Karpas-422 (cell line): Measurements from ENCODE around the gene IL10RB. TPM values are rescaled to one million over a fixed set of nuclear protein-coding genes. Genes with fewer than 3 reads are reported as not detected.
"Not testable (repeated sequence)": the region's sequence is repeated elsewhere in the genome, so short reads cannot be mapped to it uniquely, and the experiment has no call there.

Experiments used
- DNase-seq: peaks from one replicate; pipeline ENCODE4 v3.0.0-alpha.2; 2015
- H2AFZ ChIP-seq: fragments of 200-600 bp; sonication (generic); 2 replicates; pipeline ENCODE4 v1.6.1; 2014; ENCODE audit warnings: antibody characterized with exemption, low read length, mixed read lengths
- H3K27ac ChIP-seq: fragments of 200-600 bp; sonication (generic); 2 replicates; pipeline ENCODE4 v1.5.1; 2014; ENCODE audit warnings: mild to moderate bottlenecking, low read length, moderate library complexity
- H3K27me3 ChIP-seq: fragments of 200-600 bp; sonication (generic); 2 replicates; pipeline ENCODE4 v1.6.1; 2014; ENCODE audit warnings: low read length, mixed read lengths
- H3K36me3 ChIP-seq: fragments of 200-600 bp; sonication (generic); 2 replicates; pipeline ENCODE4 v1.6.1; 2014; ENCODE audit warnings: low read length, mixed read lengths; ENCODE audit not compliant: insufficient read depth
- H3K4me1 ChIP-seq: fragments of 200-600 bp; sonication (generic); 2 replicates; pipeline ENCODE4 v1.6.1; 2014; ENCODE audit warnings: mild to moderate bottlenecking, low read length, mixed read lengths
- H3K4me2 ChIP-seq: fragments of 200-600 bp; sonication (generic); 2 replicates; pipeline ENCODE4 v1.6.1; 2014; ENCODE audit warnings: low read length, low read depth, mild to moderate bottlenecking; ENCODE audit not compliant: poor library complexity, severe bottlenecking
- H3K4me3 ChIP-seq: fragments of 200-600 bp; sonication (generic); 2 replicates; pipeline ENCODE4 v1.5.1; 2014; ENCODE audit warnings: mild to moderate bottlenecking, antibody characterized with exemption, low read length, mixed read lengths
- H3K79me2 ChIP-seq: fragments of 200-600 bp; sonication (generic); 2 replicates; pipeline ENCODE4 v1.6.1; 2014; ENCODE audit warnings: mild to moderate bottlenecking, low read length, mixed read lengths
- H3K9ac ChIP-seq: fragments of 200-600 bp; sonication (generic); 2 replicates; pipeline ENCODE4 v1.6.0; 2014; ENCODE audit warnings: low read length
- H3K9me2 ChIP-seq: fragments of 200-600 bp; sonication (generic), shearing (Covaris generic); replicated peaks from 2 replicates; pipeline ENCODE4 v1.6.0; 2014; ENCODE audit warnings: mild to moderate bottlenecking, low read length, moderate library complexity; ENCODE audit not compliant: insufficient read depth
- H3K9me3 ChIP-seq: fragments of 300-700, 200-600 bp; sonication (generic); 2 replicates; pipeline ENCODE4 v1.6.1; 2014; ENCODE audit warnings: low read length, mixed read lengths
- H4K20me1 ChIP-seq: fragments of 200-600 bp; sonication (generic); 2 replicates; pipeline ENCODE4 v1.6.1; 2014; ENCODE audit warnings: mild to moderate bottlenecking, antibody characterized with exemption, low read length, low read depth; ENCODE audit not compliant: insufficient read depth
- total RNA-seq: library from RNA; depleted of rRNA; stranded (reverse); fragments of >200 nt; shearing (Covaris generic); gene quantifications from 2 replicates; pipeline ENCODE4 v1.2.3, GENCODE V29; 2014; ENCODE audit warnings: low replicate concordance

The IL10RB gene
- total RNA-seq, 1 experiment from 2014 or later = 67.0 TPM

- H3K9ac ChIP-seq = peak overlapping the region; percentile 66
- peaks cover 72% of the 10 kb centered on the region for H3K4me1 ChIP-seq
- DNase-seq = no peak
- peak overlapping the region; percentile 56 for H3K4me3 ChIP-seq
- H3K4me2 ChIP-seq = peak overlapping the region; percentile 83
- no peaks in the 10 kb centered on the region for H3K9me3 ChIP-seq
- H3K27ac ChIP-seq = peak overlapping the region; percentile 93
- H3K36me3 ChIP-seq = peaks cover 4% of the 10 kb centered on the region; the same call in 1 of the 2 replicates
- H3K27me3 ChIP-seq = no peaks in the 10 kb centered on the region
- H3K79me2 ChIP-seq = peaks cover 85% of the 10 kb centered on the region
- H3K9me2 ChIP-seq = no peaks in the 10 kb centered on the region
- no peaks in the 10 kb centered on the region for H4K20me1 ChIP-seq
- no peak overlapping the region for H2AFZ ChIP-seq
Measured at GRCh38 chr21:33238146-33238545, 28.0 kb upstream of the IL10RB start.

- H2AFZ ChIP-seq = no peak overlapping the region
- no peaks in the 10 kb centered on the region for H3K27me3 ChIP-seq
- H3K4me2 ChIP-seq = peak overlapping the region; percentile 83
- no peaks in the 10 kb centered on the region for H3K9me3 ChIP-seq
- peak overlapping the region; percentile 93 for H3K27ac ChIP-seq
- H4K20me1 ChIP-seq = no peaks in the 10 kb centered on the region
- H3K4me3 ChIP-seq = peak overlapping the region; percentile 56
- H3K9ac ChIP-seq = peak overlapping the region; percentile 66
- DNase-seq = peak; percentile 74
- H3K4me1 ChIP-seq = peaks cover 68% of the 10 kb centered on the region
- no peaks in the 10 kb centered on the region for H3K9me2 ChIP-seq
- peaks cover 4% of the 10 kb centered on the region for H3K36me3 ChIP-seq
- H3K79me2 ChIP-seq = peaks cover 84% of the 10 kb centered on the region
Measured at GRCh38 chr21:33238565-33239255, 27.5 kb upstream of the IL10RB start.

GRCh38 chr21:33239559-33240127 is 26.5 kb upstream of the IL10RB start:
- not testable (repeated sequence) for H3K9me2 ChIP-seq, H2AFZ ChIP-seq, H4K20me1 ChIP-seq, H3K4me3 ChIP-seq, DNase-seq, H3K36me3 ChIP-seq, H3K27me3 ChIP-seq, H3K9me3 ChIP-seq
- peaks cover 59% of the 10 kb centered on the region for H3K4me1 ChIP-seq
- peak overlapping the region; percentile 93 for H3K27ac ChIP-seq
- peaks cover 79% of the 10 kb centered on the region for H3K79me2 ChIP-seq
- peak overlapping the region; percentile 83 for H3K4me2 ChIP-seq
- peak overlapping the region; percentile 66 for H3K9ac ChIP-seq

GRCh38 chr21:33240404-33240803 is 25.8 kb upstream of the IL10RB start:
- H3K9me3 ChIP-seq = no peaks in the 10 kb centered on the region
- peaks cover 72% of the 10 kb centered on the region for H3K79me2 ChIP-seq
- H3K9me2 ChIP-seq = no peaks in the 10 kb centered on the region
- peak overlapping the region; percentile 93 for H3K27ac ChIP-seq
- H2AFZ ChIP-seq = no peak overlapping the region
- no peak overlapping the region for H3K4me3 ChIP-seq
- no peaks in the 10 kb centered on the region for H4K20me1 ChIP-seq
- peaks cover 51% of the 10 kb centered on the region for H3K4me1 ChIP-seq
- no peak overlapping the region for H3K9ac ChIP-seq
- H3K4me2 ChIP-seq = no peak overlapping the region
- no peaks in the 10 kb centered on the region for H3K27me3 ChIP-seq
- peaks cover 16% of the 10 kb centered on the region for H3K36me3 ChIP-seq
- no peak for DNase-seq

- no peak for DNase-seq
- Histone ChIP-seq H3K4me1 (peaks cover 39% of the 10 kb centered on the region), H3K27ac (peak overlapping the region; percentile 93; the same call in 1 of the 2 replicates)
Measured at GRCh38 chr21:33241846-33242245, 24.3 kb upstream of the IL10RB start.

DNA sequence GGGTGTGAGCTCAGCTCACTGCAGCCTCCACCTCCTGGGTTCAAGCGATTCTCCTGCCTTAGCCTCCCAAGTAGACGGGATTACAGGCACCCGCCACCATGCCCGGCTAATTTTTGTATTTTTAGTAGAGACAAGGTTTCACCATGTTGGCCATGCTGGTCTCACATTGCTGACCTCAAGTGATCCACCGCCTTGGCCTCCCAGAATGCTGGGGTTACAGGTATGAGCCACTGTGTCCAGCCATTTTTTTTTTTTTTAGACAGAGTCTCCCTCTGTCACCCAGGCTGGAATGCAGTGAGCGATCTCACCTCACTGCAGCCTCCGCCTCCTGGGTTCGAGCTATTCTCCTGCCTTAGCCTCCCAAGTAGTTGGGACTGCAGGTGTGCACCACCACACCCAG is 23.3 kb upstream of the IL10RB start:
- not testable (repeated sequence) for H3K9me2 ChIP-seq, DNase-seq, H3K9me3 ChIP-seq, H3K4me3 ChIP-seq, H3K27me3 ChIP-seq, H3K27ac ChIP-seq, H3K9ac ChIP-seq, H3K4me2 ChIP-seq, H4K20me1 ChIP-seq, H2AFZ ChIP-seq
- Histone ChIP-seq H3K79me2 (peaks cover 50% of the 10 kb centered on the region), H3K4me1 (peaks cover 29% of the 10 kb centered on the region), H3K36me3 (peaks cover 35% of the 10 kb centered on the region)

More at GRCh38 chr21:33241846-33242245, 24.3 kb upstream of the IL10RB start:
- H4K20me1 ChIP-seq = no peaks in the 10 kb centered on the region
- H3K36me3 ChIP-seq = peaks cover 27% of the 10 kb centered on the region
- no peaks in the 10 kb centered on the region for H3K27me3 ChIP-seq
- H3K9me3 ChIP-seq = no peaks in the 10 kb centered on the region
- peaks cover 60% of the 10 kb centered on the region for H3K79me2 ChIP-seq
- H2AFZ ChIP-seq = no peak overlapping the region
- H3K4me3 ChIP-seq = no peak overlapping the region
- H3K9ac ChIP-seq = no peak overlapping the region
- no peaks in the 10 kb centered on the region for H3K9me2 ChIP-seq
- no peak overlapping the region for H3K4me2 ChIP-seq

DNA sequence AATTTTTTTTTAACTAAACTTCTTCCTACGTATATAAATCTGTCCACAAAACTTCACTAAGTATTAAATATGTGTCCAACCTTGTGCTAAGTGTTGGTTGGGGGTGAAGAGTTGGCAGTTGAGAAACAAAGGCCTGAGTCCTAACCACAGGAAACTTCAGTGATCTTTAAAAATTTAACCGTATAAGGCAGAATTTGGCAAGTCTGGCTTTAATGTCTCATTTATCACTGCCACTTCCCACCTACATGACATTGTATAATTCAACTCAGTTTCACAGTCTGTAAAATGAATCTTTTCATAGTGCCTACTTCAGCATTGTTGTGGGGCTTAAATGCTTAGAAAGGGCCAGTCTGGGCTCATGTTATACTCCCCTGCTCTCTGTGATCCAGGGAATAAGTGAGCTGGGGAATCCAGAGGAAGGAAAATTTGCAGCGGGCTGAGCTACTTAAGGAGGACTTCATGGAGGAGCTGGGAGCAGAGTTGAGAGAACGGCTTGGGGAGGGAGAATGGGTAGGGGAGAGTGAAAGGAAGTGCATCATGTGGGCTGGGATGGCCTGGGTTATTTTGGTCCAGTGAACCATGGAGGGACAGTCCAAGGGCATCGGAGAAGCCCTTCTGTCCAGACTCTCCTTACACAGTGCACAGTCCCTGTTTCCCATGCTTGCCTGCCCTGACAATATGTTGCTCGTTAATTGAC is 21.9 kb upstream of the IL10RB start:
- H3K36me3 ChIP-seq = peaks cover 42% of the 10 kb centered on the region
- no peak overlapping the region for H3K4me2 ChIP-seq
- peaks cover 36% of the 10 kb centered on the region for H3K79me2 ChIP-seq

GRCh38 chr21:33244779-33245105 is 21.4 kb upstream of the IL10RB start:
- H3K9me2 ChIP-seq = no peaks in the 10 kb centered on the region
- H3K9me3 ChIP-seq = no peaks in the 10 kb centered on the region
- peaks cover 32% of the 10 kb centered on the region for H3K79me2 ChIP-seq
- H3K4me3 ChIP-seq = no peak overlapping the region
- no peak overlapping the region for H3K9ac ChIP-seq
- no peaks in the 10 kb centered on the region for H4K20me1 ChIP-seq
- H3K36me3 ChIP-seq = peaks cover 47% of the 10 kb centered on the region
- no peak overlapping the region for H3K4me2 ChIP-seq
- DNase-seq = no peak
- no peaks in the 10 kb centered on the region for H3K27me3 ChIP-seq
- H3K4me1 ChIP-seq = peaks cover 10% of the 10 kb centered on the region
- no peak overlapping the region for H3K27ac ChIP-seq
- no peak overlapping the region for H2AFZ ChIP-seq

More for the DNA sequence above, 21.9 kb upstream of the IL10RB start:
- H3K9me3 ChIP-seq = no peaks in the 10 kb centered on the region
- no peak overlapping the region for H3K27ac ChIP-seq
- no peaks in the 10 kb centered on the region for H4K20me1 ChIP-seq
- no peak for DNase-seq
- no peaks in the 10 kb centered on the region for H3K27me3 ChIP-seq
- peaks cover 15% of the 10 kb centered on the region for H3K4me1 ChIP-seq
- no peak overlapping the region for H3K4me3 ChIP-seq
- H3K9me2 ChIP-seq = no peaks in the 10 kb centered on the region
- no peak overlapping the region for H2AFZ ChIP-seq
- no peak overlapping the region for H3K9ac ChIP-seq
